ENCODE measurements around the gene FTCDNL1. TPM values are rescaled to one million over a fixed set of nuclear protein-coding genes. Genes with fewer than 3 reads are reported as not detected.

Gene FTCDNL1
- 0.69 TPM in 1 of 2 replicates, not detected in the other for total RNA-seq (2014; rRNA removed; shearing (Covaris generic))

DNA sequence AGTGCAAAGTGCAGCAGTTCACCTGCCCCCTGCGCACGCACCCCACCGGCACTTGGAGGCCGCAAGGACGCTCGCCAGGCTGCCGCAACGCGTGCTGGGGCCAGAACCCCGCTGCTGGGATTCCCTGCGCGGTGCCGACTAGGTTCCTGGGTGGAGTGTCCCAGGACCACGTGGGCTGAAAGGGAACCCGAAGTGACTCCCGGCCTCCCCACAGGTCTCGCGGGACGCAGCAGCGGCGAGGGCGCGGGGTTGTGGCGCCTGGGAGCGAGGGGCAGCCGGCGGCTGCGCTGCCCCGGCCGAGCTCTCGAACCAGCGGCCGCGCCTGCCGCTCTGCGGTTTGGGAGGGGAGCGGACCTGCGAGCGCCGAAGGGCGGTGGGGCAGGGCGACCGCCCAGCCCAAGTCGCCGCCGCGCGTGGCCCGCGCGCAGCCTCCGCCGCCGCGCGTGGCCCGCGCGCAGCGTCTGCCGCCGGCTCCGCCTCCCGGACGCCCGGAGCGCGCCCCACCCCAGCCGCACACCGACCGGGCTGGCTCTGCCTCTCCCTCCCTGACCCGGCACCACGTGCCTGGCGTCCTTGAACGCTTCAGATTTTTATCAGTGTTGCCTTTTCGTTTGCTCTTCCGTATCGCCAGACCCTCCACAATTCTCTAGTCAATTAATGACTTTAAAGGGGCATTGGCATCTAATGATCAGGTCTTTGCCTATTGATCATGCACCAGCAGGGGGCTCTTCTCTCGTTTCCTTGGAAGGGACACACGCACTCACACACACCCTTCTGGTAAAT is at the start of gene FTCDNL1:
Gene FTCDNL1, minus strand, starts transcription at position 475 of the 783 bp plus-strand sequence. CDS start 2,230 bp downstream, outside the sequence.
- peak; percentile 55 for DNase-seq (ENCODE audit: low spot score)

DNA sequence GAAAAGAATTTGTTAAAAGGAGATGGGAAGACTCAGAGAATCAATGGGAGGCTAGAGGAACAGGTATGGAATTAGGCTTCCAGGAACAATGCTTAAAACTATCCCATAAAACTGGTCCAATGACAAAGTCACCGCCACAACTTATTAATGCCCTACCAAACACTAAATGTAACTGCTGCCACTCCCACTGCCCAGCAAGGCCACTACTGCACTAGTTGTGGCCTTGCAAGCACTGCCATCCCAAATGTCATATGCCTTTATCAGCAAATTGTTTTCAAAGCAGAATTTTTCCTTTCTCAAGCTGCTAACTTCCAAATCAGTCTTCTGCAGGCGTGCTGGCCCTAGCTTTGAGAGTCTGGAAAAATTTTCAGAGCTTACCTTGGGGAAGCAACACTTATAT is 45.6 kb upstream of the FTCDNL1 start:
- DNase-seq (ENCODE audit: low spot score) = no peak

DNA sequence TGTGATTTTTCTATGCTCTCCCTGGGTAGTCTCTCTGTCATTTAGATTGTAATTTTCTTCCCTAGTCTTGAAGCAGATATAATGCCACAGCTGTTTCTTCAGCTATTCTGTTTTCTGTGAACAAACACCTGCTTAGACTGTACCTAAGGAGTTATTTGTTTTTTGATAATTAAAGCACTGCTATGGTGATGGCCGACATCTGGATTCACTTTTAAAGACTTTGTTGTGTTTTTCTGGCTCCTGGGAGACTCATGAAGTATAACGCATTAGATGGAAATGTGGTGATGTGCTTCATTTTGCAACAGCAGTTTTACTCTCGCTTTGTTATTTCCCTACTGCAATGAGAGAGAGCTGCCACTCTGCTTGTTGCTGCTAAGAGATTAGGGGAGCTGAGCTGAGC is 44.4 kb upstream of the FTCDNL1 start:
- DNase-seq (ENCODE audit: low spot score) = no peak

DNA sequence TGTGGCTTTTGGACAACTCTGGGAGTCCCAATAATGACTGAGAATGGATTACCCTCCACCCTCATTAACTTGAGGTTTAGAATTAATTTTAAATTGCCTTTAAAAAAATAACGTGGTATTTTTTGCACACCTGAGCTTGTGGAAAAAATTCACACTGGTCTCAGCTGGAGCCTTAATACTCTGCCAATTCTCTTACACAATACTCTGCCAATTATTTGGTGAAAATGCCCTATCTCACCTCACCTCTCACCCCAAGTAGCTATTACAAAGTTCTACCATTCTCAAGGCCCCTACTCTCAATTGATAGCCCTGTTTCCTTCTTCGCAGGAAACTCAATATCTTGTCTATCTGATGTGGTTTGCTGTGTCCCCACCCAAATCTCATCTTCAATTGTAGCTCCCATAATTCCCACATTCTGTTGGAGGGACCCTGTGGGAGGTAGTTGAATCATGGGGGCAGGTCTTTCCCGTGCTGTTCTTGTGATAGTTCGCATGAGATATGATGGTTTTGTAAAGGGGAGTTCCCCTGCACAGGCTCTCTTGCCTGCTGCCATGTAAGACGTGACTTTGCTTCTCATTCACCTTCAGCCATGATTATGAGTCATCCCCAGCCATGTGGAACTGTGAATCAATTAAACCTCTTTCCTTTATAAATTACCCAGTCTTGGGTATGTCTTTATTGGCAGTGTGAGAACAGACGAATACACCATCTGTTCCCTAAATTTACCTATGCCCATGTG is 32.7 kb upstream of the FTCDNL1 start:
- DNase-seq (ENCODE audit: low spot score) = no peak

DNA sequence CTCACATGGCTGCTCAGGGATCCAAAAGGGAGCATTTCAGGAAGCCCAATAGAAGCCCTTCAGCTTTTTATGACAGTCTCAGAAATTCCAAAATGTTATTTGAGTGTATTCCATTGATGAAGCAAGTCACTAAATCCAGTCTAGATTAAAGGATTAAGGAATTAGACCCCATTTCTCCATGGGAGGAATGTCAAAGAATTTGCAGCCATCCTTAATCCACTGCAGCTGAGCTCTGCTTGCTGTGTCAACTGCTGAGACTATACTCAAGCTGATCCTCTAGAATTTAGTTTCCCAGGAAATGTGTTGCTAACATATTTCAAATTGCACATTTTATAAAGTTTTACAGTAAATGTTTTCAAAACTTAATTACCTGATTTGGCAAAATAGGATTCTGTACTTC is 31.7 kb upstream of the FTCDNL1 start:
- no peak for DNase-seq (ENCODE audit: low spot score)

DNA sequence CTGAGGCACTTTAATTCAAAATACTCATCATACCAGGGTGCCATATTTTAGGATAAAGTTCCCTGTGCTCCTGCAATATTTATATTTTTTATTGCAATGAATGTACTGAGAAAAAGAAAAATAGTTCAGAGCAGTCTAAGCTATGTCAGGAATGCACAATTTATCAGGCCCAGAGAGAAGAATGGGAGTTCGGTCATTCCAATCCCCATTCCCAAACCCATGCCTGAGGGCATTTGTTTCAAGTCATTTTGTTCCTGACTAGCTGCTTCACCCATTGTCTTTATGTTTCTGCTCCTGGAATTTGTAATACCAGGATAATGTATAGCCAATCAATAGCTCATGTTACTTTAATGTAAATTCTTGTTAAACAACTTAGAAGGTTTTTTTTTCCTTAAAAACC is 24.4 kb upstream of the FTCDNL1 start:
- no peak for DNase-seq (ENCODE audit: low spot score)

DNA sequence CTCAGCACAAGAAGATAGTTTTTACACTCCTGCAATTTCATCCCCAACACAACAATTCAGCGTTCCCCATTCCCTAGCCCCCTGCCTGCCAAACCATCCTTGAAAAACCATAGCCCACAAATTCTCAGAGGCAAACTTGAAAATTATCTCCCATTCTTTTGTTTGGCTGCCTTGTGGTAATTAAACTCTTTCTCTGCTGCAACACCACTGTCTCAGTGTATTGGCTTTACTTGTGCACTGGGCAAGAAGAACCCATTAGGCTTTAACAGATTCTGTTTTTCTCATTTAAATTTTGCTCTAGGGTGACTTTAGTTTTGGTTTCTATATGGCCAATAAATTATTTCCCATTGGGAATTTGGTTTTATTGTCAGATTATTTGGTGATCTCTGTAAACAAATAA is 23.2 kb upstream of the FTCDNL1 start:
- no peak for DNase-seq (ENCODE audit: low spot score)

DNA sequence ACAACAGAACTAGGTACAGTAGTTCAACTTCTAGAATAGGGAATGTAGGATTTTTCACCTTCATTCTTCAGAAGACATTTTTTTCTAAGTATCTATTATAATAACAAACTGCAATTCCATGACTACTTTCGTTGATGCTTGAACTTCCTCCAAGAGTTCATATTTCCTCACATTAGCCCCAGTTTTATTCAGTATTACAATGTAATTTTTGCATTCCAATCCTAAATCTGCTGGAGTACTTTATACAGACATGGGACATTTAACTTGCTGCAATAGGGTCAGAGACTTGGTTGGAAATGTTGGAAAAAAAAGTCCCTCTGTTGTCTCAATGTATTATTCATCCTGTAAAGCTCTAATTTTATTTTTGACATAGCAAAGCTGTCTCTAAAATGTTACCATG is 19.6 kb upstream of the FTCDNL1 start:
- DNase-seq (ENCODE audit: low spot score) = no peak

DNA sequence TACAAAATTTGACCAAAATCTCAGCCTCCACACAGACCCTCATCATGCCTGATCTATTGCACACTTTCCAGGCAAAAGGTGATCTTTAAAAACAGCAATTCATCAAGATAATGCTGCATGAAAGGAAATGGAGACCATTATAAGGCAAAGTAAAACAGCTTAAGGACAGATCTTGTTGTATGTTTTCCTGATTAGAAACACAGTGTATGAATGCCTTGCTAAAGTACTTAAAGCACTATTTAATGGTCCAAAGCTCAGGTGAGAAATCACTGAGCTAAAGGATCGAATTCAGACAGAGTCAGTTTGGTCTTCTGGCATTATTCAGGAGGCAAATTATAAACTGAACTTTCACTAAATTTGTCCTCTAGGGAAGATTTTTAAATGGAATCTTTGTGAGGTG is 18.7 kb upstream of the FTCDNL1 start:
- DNase-seq (ENCODE audit: low spot score) = no peak

DNA sequence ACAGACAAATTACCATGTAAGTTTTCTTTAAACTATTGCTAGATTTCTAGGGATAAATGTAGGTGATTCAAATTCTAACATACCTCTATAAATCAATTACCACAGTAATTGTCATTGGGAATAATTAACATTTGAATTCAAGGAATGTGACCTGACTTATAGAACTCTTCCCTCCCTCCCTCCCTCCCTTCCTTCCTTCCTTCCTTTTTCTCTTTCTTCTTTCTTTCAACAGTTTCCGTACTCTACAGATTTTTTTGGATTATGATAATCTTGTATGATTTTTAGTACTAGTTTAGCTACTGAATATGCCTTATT is 18.2 kb upstream of the FTCDNL1 start:
- DNase-seq (ENCODE audit: low spot score) = no peak

DNA sequence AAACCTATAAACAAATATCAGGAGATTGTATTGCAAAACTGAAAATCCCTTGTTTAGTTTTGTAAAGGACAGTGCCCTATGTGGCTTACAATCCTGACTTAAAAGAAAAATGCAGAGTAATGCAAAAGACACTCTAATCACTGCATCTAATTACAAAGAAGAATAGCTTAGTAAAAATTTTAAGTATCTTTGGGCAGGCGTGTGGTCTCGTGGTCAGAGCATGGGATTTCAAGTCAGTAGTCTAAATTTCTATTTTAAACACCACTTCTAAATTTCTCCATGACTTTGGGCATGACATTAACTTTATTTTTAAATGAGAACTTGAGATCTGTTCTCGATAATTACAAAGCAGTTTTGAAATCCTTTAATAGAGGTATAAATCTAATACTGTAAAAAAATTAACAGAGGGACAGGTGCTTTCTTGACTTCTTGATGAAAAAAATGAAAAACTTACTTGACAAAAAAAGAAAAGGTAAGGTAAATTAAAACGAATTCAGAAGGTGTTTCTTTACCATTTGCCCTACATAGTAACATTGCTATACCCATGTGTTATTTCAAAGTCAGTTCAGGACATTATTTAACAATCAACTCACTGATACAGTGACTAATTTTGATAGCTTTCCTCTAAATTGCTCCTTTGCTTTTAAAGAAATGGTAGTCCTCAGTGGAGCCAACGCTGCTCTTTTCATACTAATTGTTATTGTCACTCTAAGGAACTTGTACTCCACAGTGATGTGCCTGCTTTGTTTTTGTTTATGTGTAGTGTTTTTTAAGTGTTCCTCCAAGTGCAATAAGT is 17.6 kb upstream of the FTCDNL1 start:
- DNase-seq (ENCODE audit: low spot score) = no peak

DNA sequence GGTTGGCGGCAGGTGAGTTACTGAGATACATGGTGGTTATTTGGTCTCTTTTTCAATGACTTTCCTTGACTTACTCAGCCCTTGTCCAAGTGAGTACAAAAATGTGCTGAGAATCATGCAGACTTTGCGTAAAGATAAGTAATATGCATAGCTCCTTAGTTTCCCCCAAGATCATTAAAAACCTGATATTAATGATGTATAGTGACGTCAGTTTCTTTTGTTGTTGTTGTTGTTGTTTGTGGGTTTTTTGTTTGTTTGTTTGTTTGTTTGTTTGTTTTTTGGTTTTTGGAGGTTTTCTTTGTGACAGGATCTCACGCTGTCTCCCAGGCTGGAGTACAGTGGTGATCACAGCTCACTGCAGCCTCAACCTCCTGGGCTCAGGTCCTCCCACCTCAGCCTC is 14.9 kb upstream of the FTCDNL1 start:
- DNase-seq (ENCODE audit: low spot score) = no peak

DNA sequence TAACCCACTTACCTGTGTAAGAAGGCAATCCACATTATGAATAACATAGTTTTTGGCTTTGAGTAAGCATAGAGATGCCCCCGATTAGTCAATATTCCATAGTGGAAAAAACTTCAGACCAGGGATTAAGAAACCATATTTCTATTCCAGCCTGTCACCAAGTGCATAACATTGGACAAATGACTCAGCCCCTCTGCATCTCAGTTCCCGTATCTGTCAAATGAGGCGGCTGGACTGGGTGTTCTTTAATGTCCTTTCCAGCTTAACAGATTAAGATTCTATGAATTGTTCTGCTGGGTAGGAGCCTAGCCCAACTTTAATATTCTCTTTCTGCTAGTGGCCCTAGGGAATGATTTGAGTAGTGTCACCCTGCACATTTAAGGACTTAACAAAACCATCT is 11.8 kb upstream of the FTCDNL1 start:
- DNase-seq (ENCODE audit: low spot score) = no peak

DNA sequence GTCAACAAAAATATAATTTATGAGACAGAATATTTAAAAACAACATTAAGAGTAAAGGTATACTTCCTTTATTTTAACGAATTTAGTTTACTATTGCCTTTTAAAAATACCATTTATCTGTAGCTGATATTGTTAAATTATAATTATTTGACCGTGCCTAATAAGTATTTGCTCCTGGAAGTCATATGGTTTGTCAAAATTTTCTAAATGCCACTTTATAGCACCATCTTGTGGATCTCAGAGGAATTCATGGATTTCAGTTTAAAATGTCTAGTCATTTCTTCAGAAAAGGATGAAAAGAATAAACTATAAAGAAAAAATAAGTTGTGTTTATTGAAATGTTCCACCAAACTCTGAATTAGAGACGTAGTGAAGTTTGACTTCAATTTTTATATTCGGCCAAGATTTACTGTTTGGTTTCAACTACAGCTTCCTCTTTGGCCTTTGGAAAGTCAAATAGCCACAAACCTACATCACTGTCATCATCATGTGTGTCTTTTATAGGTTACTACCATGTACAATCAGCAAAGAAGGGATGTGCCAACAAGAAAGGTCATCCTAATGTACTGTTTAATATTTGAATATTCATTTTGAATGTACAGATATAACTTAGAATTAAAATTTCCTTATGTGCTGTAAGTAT is 10.3 kb upstream of the FTCDNL1 start:
- peak; percentile 31 for DNase-seq (ENCODE audit: low spot score)

DNA sequence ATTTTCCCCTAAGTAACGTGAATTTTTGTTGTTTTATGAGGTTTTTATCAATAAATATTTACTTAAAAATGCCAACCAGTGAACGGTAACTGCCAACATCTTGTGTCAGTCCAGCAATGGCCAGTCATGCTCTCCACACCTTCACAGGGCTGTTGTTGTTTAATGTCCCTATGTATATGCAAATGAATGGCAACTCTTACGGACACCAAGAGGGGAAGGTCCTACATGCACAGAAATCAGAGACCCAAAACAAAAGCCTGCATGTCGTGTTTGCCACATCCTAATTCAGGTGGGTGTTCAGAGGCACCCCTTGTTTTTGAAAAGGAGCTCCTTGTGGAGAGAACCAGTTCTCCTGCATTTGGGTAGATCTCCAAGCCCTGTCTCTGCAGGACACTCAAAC is 4.8 kb upstream of the FTCDNL1 start:
- no peak for DNase-seq (ENCODE audit: low spot score)

DNA sequence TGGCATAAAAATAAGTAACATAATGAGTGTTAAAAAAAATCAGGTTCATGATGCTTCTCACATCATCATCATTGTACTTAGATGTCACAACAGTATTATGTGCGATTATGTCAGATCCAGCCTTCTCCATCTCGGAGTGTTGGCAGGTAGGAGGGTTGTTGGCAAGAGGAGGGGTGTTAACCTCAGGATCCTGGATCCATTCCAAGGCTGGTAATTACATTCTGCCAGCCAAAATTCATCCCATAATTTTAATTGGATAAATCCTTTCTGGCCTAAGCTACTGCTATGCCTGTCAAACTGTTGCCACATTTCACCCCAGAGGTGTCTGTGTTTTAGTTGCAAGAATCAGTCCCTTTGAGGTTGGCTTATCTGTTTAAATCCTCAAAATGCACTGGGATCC is 891 bp upstream of the FTCDNL1 start:
- no peak for DNase-seq (ENCODE audit: low spot score)

DNA sequence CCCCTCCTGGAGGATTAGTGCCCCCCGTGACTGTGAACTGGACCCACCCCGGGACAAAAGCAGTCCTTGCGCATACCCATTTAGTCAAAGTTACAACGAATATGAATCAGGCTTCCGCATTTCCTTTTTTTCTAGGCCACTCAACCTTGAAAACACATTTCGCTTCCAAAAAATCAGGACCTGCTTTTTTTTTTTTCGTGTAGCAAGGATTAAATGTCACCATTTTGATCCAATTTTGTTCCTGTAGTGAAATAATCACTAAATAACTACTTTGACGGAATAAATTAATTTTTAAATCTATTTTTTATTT is 464 bp upstream of the FTCDNL1 start:
- DNase-seq (ENCODE audit: low spot score) = no peak

DNA sequence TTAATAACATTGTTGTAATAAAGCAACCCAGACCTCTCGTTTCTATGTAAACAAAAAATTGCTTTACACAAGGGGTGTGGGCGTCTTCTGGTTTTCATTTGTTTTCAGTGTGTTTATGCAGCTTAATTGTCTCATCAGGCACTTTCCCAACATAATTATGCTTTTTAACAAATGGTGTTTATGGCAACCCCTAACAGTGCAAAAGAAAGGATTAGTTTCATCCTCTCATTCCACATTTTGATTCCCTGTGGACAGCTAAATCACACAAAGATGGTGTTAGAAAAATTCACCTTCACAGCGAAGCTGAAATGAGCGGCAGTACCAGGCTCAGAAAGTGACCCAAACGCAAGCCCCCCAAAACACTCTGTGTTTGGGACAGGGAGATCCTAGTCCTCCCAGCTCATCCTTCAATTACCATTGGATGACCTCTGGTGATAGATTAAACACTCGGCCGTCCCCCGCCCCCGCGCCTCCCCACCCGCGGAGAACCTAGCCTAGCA is 724 bp downstream of the FTCDNL1 start:
- no peak for DNase-seq (ENCODE audit: low spot score)

DNA sequence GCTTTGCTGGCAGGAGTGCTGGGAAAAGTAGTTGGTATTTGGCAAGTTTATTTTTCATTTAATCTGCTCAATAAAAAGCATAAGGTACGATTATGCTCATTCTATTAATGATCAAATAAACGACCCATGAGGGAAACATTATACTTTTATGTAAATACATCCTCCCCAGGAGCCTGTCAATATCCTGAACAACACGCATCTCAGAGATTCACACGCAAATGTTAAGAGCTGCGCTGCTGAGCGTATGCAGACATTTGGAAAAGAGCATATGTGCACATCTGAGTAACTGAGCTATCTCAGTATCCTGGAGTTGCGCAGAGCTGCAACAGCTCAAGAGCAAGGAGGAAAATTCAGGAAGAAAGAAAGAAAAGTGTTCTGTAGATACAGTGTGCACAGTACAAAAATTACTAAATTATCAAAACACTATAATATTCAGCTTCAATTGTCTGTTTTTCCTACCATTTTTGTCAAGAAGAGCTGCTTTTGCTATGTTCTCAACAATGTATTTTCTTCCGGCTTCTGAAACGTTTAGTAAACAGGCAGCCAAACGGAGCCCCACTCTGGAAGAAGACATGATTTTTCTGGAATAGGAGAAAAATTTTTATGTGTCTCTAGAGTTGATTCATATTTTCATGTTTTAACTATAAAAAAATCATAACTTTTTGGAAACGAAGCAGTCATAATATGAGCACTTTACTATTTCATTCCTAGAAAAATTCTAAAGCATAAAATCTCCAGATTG is 2.4 kb downstream of the FTCDNL1 start:
- no peak for DNase-seq (ENCODE audit: low spot score)

DNA sequence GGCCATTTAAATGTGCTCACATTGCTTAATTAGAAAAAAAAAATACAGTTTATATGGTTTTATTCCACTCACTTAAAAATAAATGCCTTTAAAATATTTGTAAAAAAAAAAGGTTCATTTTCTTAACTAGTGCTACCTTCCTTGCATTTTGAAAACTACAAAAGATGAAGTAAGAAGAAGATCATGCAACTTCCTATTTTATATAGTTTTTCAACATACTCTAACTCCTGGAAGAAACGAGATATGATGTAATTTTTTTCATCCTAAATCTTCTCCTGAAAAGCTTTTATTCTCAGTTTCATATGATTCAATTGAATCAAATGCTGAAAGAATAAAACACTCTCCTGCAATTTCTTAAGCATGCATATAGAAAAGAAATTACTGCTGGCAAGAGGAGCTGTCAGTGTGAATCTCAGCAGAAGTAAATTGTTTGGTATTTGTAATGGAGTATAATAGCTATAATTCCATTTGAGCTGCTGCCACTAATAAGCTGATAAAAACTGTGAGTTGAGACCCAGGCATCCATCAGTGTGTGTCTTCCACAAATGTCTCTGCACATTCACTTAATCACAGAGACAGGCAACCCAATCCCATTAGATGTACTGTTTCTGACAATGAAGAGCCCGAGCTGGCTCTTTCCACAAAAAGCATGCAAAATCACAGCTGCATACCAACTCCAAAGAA is 3.7 kb downstream of the FTCDNL1 start:
- no peak for DNase-seq (ENCODE audit: low spot score)
